HT-29 (cell line): ENCODE measurements around the gene SHISA9. TPM values are rescaled to one million over a fixed set of nuclear protein-coding genes. Genes with fewer than 3 reads are reported as not detected.
A peak's percentile ranks its signal among the peaks of the same experiment; 100 is the strongest.
"Not testable (repeated sequence)": the region's sequence is repeated elsewhere in the genome, so short reads cannot be mapped to it uniquely, and the experiment has no call there.

Experiments
- DNase-seq: peaks from one replicate; pipeline ENCODE4 v3.0.0-alpha.2; 2015; ENCODE audit warnings: low spot score
- total RNA-seq: library from RNA; depleted of rRNA; stranded (reverse); fragments of >200 nt; shearing (Covaris generic); gene quantifications from 2 replicates; pipeline ENCODE4 v1.2.3, GENCODE V29; 2014; rRNA removed

Gene SHISA9
- 0.03 and 0.08 TPM in 2 replicates for total RNA-seq

DNA sequence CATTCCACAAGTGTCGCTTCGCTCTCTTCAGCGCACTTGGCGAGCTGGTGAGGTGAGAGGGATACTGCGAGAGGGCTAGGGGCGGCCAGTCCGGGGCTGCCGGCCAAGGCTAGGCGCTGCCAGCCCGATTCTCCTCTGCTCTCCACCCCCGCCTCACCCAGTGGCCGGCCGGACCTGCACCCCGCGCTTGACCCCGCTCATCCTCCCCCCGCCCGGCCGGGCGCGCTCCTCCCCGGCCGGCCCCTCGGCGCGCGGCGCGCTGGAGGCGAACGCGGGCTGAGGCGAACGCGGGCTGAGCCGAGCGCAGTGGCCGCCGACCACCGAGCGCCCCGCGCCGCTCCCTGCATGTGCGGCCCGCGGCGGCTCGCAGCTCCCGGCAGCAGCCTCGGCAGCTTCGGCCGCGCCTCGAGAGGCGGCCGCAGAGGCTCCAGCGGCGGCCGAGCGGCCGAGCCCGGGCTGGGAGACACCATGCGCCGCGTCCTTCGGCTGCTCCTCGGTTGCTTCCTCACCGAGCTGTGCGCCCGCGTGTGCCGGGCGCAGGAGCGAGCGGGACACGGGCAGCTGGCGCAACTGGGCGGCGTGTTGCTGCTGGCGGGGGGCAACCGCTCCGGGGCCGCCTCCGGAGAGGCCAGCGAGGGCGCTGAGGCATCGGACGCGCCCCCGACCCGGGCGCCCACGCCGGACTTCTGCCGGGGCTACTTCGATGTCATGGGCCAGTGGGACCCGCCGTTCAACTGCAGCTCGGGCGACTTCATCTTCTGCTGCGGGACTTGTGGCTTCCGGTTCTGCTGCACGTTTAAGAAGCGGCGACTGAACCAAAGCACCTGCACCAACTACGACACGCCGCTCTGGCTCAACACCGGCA, at the start of gene SHISA9:
Gene SHISA9, plus strand, starts transcription at position 2 of the 865 bp plus-strand sequence.
- DNase-seq = no peak

DNA sequence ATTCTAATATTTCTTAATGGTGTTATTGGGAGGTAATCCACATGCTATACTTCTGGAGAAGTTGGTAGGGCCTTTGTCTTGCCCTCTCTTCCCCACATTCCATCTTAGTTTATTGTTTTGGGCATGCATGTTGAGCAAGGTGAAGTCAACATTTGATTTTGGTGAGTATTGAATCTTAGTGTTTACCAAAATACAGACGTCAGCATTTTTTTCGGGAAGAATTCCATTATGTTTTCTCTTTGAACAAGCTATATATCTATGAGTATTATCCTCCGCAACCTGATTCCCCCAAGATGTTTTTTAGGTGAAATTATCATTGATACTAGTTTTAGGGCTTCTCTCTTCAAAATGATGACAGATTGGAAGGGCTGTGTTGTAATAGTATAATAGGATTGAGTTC, 47.4 kb upstream of the SHISA9 start:
- DNase-seq = no peak

- not testable (repeated sequence) for DNase-seq
These were observed 44.0 kb upstream of the SHISA9 start for GRCh38 chr16:12857435-12857834.

GRCh38 chr16:12862327-12862726, 39.1 kb upstream of the SHISA9 start:
- DNase-seq = no peak

DNA sequence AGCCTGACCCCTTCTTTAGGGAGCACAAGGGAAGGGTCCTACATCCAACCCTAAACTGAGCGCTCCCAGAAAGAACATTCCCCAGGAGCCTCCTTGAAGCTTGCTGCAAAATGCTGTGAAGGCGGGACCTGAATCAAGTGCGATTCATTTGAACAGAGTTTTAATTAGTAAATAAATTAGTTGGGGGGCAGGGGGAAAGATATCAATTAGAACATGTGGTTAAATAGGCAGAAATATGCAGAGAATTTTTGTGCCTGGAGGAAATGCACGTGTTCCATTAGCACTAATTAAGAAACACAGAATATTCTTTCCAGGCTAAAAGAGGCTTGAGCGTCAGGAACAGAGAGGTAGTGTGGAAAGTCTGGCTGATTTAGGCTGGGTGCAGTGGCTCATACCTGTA, 38.5 kb upstream of the SHISA9 start:
- DNase-seq = no peak

- no peak for DNase-seq
These were observed 34.3 kb upstream of the SHISA9 start for GRCh38 chr16:12866981-12867551.

GRCh38 chr16:12868169-12868568, 33.2 kb upstream of the SHISA9 start:
- DNase-seq = no peak

GRCh38 chr16:12868788-12869187, 32.6 kb upstream of the SHISA9 start:
- DNase-seq = no peak

- DNase-seq = no peak
These were observed 31.5 kb upstream of the SHISA9 start for GRCh38 chr16:12869698-12870427.

- DNase-seq = no peak
These were observed 29.6 kb upstream of the SHISA9 start for GRCh38 chr16:12871784-12872183.

GRCh38 chr16:12874186-12874585, 27.2 kb upstream of the SHISA9 start:
- DNase-seq = no peak

GRCh38 chr16:12876778-12877177, 24.6 kb upstream of the SHISA9 start:
- no peak for DNase-seq

DNA sequence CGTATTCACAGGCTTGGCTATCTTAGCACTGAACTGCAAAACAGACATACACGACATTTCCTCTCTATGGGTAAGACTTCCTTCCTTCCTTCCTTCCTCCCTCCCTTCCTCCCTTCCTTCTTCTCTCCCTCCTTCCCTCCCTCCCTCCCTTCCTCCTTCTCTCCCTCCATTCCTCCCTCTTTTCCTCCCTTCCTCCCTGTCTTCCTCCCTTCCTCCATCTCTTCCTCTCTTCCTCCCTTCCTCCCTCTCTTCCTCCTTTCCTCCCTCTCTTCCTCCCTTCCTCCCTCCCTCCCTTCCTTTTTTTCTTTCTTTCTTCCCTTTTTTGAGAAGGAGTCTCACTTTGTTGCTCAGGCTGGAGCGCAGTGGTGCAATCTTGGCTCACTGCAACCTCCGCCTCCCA, 22.4 kb upstream of the SHISA9 start:
- DNase-seq = no peak

DNA sequence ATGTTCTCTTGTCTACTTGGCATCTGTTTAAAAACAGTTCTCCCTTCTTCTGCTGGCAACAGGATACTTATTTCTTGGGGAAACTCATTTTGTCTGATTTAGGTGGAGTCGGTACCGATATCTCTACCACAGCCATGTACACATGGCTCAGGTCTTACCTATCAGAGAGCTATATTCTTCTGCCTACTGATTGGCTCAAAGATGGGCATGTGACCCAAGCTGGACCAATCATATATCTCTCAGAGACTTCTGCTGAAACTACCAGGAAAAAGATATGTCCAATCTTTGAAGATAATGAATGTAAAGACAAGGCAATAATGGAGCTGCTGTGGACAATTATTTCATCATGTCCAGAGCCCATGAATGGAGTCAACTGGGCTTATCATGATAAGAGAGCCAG, 21.6 kb upstream of the SHISA9 start:
- DNase-seq = no peak

GRCh38 chr16:12881182-12881581, 20.2 kb upstream of the SHISA9 start:
- no peak for DNase-seq

GRCh38 chr16:12881740-12882139, 19.7 kb upstream of the SHISA9 start:
- DNase-seq = no peak

DNA sequence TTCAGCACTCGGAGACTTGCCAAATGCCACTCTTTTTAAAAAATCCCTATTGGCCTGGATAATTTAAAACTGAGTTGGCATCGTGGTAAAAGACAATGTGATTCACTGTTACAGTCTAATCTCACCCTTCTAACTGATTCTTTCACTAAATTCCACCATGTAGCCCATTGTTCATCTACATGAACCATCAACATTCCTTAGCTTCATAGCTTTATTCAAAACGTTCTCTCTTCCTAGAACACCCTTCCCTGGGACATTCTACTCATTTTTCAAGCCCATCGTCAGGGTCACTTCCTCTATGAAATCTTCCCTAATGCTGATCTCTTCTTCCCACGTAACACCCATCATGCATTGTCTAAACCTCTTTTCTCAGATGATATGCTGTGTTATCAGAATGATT, 15.7 kb upstream of the SHISA9 start:
- no peak for DNase-seq

- DNase-seq = no peak
These were observed 9.6 kb upstream of the SHISA9 start for GRCh38 chr16:12891836-12892235.

GRCh38 chr16:12893050-12893750, 8.2 kb upstream of the SHISA9 start:
- no peak for DNase-seq

DNA sequence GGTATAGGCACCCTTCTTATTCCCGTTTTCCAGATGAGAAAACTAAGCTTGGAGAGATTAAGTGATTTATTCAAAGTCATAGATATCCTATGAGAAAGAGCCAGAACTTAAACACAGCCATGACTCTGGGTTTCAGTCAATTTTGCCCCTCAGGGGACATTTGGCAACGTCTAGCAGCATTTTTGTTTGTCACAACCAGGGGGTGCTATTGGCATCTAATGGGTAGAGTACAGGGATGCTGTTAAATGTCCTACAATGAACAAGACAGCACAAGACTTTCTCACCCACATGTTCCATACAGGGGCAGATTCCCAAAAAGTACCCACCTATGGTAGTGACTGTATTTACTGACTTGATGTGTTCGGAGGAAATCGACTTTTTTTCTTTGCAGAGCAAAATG, 4.8 kb upstream of the SHISA9 start:
- DNase-seq = peak; percentile 45

DNA sequence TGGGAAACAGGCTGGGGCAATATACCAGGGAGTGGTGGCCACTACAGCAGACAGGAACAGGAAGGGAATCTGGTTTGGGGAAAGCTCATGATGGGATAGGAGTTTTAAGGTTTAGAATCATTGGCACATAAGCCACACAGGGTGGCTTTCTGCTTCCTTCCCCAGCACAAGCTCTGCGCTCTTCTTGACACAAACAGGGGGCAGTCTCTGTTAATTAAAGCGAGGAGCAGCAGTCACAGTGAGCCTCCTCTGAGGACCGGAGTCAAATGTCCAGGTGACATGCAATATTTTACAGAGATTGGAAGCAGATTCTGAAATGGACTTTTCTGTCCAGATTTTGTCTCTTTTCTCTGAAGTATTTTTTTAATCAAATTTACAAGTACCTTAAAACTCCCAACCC, 2.8 kb upstream of the SHISA9 start:
- DNase-seq = no peak
